ENCODE measurements around the gene ADCY7.

- TF ChIP-seq CTCF (IDR thresholded peaks at IDR 0.05; ENCODE audit: insufficient read depth, low read length) (no peak), POLR2AphosphoS5 (IDR thresholded peaks at IDR 0.05; ENCODE audit: low read depth) (no peak)
Measured at GRCh38 chr16:50276801-50277555, 10.6 kb downstream of the ADCY7 start.
